ENCODE results near the gene MYO1F.

GRCh38 chr19:8595651-8596050, 18.4 kb upstream of the MYO1F start:
- TF ChIP-seq CTCF (IDR thresholded peaks at IDR 0.05), result no peak
- no peak for TF ChIP-seq POLR2A (IDR thresholded peaks at IDR 0.05)
